ENCODE measurements around the gene DNM2.

DNM2 gene

GRCh38 chr19:10678813-10679212 is 39.1 kb upstream of the DNM2 start:
- peaks cover 57% of the 10 kb centered on the region for H3K79me1 ChIP-seq (replicated peaks; ENCODE audit: low read length, poor library complexity, severe bottlenecking)
- H3K18ac ChIP-seq (ENCODE audit: low read depth in 1 of 2, low read length in 2 of 2), result no peak overlapping the region
- no peak overlapping the region for H3K14ac ChIP-seq (ENCODE audit: low read length in 2 of 2)
- H3K4me3 ChIP-seq (ENCODE audit: insufficient read depth in 1 of 2, low read depth in 1 of 2, low read length in 2 of 2), result no peak overlapping the region
- H2AFZ ChIP-seq (ENCODE audit: low read depth, low read length), result no peak overlapping the region
- no peaks in the 10 kb centered on the region for H3K4me1 ChIP-seq (ENCODE audit: control insufficient read depth, insufficient read depth, low read depth, low read length)
- no peak overlapping the region for H2AK5ac ChIP-seq (ENCODE audit: low read length, severe bottlenecking)
- H3K9me3 ChIP-seq (ENCODE audit: control insufficient read depth, low read length), result no peaks in the 10 kb centered on the region
- no peak overlapping the region for H2BK12ac ChIP-seq (ENCODE audit: low read length in 2 of 2)
- no peak overlapping the region for H2BK120ac ChIP-seq (ENCODE audit: low read depth, low read length)
- no peak overlapping the region for H2BK15ac ChIP-seq (ENCODE audit: low read depth, poor library complexity, severe bottlenecking)
- no peak overlapping the region for H3K9ac ChIP-seq (ENCODE audit: low read length)
- H3K36me3 ChIP-seq (ENCODE audit: control insufficient read depth in 1 of 2, insufficient read depth in 2 of 2, low read depth in 1 of 2, low read length in 2 of 2), result peaks cover 87 to 89% of the 10 kb centered on the region in 2 experiments
- no peak for DNase-seq
- H3K27ac ChIP-seq (ENCODE audit: low read length, poor library complexity, severe bottlenecking), result no peak overlapping the region
- no peak overlapping the region for H4K91ac ChIP-seq (ENCODE audit: low read length)
- H3K4ac ChIP-seq (ENCODE audit: low read depth in 1 of 2, low read length in 2 of 2), result no peak overlapping the region
- H4K8ac ChIP-seq (ENCODE audit: low read length), result no peak overlapping the region
- H3K23ac ChIP-seq (ENCODE audit: low read length in 2 of 2), result no peak overlapping the region
- H2BK5ac ChIP-seq (ENCODE audit: low read depth, low read length, poor library complexity, severe bottlenecking), result no peak overlapping the region
- H3K4me2 ChIP-seq (ENCODE audit: low read length, poor library complexity, severe bottlenecking), result no peak overlapping the region
- WGBS, result 96% methylated on average over 12 of the region's 12 CpGs
- no peaks in the 10 kb centered on the region for H3K27me3 ChIP-seq (ENCODE audit: control insufficient read depth in 1 of 2, insufficient read depth in 1 of 2, low read length in 2 of 2)

- no peak overlapping the region for H3K14ac ChIP-seq (ENCODE audit: low read length in 2 of 2)
- H2AFZ ChIP-seq (ENCODE audit: low read depth, low read length), result no peak overlapping the region
- no peak overlapping the region for H3K27ac ChIP-seq (ENCODE audit: low read length, poor library complexity, severe bottlenecking)
- H3K4me3 ChIP-seq (ENCODE audit: insufficient read depth in 1 of 2, low read depth in 1 of 2, low read length in 2 of 2), result no peak overlapping the region
- no peaks in the 10 kb centered on the region for H3K9me3 ChIP-seq (ENCODE audit: control insufficient read depth, low read length)
- H3K4me2 ChIP-seq (ENCODE audit: low read length, poor library complexity, severe bottlenecking), result no peak overlapping the region
- no peak overlapping the region for H3K18ac ChIP-seq (ENCODE audit: low read depth in 1 of 2, low read length in 2 of 2)
- no peaks in the 10 kb centered on the region for H3K4me1 ChIP-seq (ENCODE audit: control insufficient read depth, insufficient read depth, low read depth, low read length)
- no peak overlapping the region for H3K9ac ChIP-seq (ENCODE audit: low read length)
- no peak overlapping the region for H2BK5ac ChIP-seq (ENCODE audit: low read depth, low read length, poor library complexity, severe bottlenecking)
- H4K8ac ChIP-seq (ENCODE audit: low read length), result no peak overlapping the region
- peaks cover 56% of the 10 kb centered on the region for H3K79me1 ChIP-seq (replicated peaks; ENCODE audit: low read length, poor library complexity, severe bottlenecking)
- no peak overlapping the region for H2BK15ac ChIP-seq (ENCODE audit: low read depth, poor library complexity, severe bottlenecking)
- 98% methylated on average over 18 of the region's 18 CpGs for WGBS
- no peak overlapping the region for H2AK5ac ChIP-seq (ENCODE audit: low read length, severe bottlenecking)
- peaks cover 89 to 92% of the 10 kb centered on the region in 2 experiments for H3K36me3 ChIP-seq (ENCODE audit: control insufficient read depth in 1 of 2, insufficient read depth in 2 of 2, low read depth in 1 of 2, low read length in 2 of 2)
- H3K23ac ChIP-seq (ENCODE audit: low read length in 2 of 2), result no peak overlapping the region
- no peaks in the 10 kb centered on the region for H3K27me3 ChIP-seq (ENCODE audit: control insufficient read depth in 1 of 2, insufficient read depth in 1 of 2, low read length in 2 of 2)
- H2BK12ac ChIP-seq (ENCODE audit: low read length in 2 of 2), result no peak overlapping the region
- no peak for DNase-seq
- no peak overlapping the region for H4K91ac ChIP-seq (ENCODE audit: low read length)
- H2BK120ac ChIP-seq (ENCODE audit: low read depth, low read length), result no peak overlapping the region
- no peak overlapping the region for H3K4ac ChIP-seq (ENCODE audit: low read depth in 1 of 2, low read length in 2 of 2)
These were observed 38.1 kb upstream of the DNM2 start for GRCh38 chr19:10679743-10680142.

GRCh38 chr19:10680545-10681135 is 37.2 kb upstream of the DNM2 start:
- peaks cover 57% of the 10 kb centered on the region for H3K79me1 ChIP-seq (replicated peaks; ENCODE audit: low read length, poor library complexity, severe bottlenecking)

GRCh38 chr19:10681658-10682057 is 36.2 kb upstream of the DNM2 start:
- H4K91ac ChIP-seq (ENCODE audit: low read length), result no peak overlapping the region
- H3K36me3 ChIP-seq (ENCODE audit: control insufficient read depth in 1 of 2, insufficient read depth in 2 of 2, low read depth in 1 of 2, low read length in 2 of 2), result peaks cover 91 to 93% of the 10 kb centered on the region in 2 experiments
- H3K79me1 ChIP-seq (replicated peaks; ENCODE audit: low read length, poor library complexity, severe bottlenecking), result peaks cover 63% of the 10 kb centered on the region
- no peak overlapping the region for H2BK5ac ChIP-seq (ENCODE audit: low read depth, low read length, poor library complexity, severe bottlenecking)
- no peaks in the 10 kb centered on the region for H3K27me3 ChIP-seq (ENCODE audit: control insufficient read depth in 1 of 2, insufficient read depth in 1 of 2, low read length in 2 of 2)
- H2AFZ ChIP-seq (ENCODE audit: low read depth, low read length), result no peak overlapping the region
- no peak overlapping the region for H2BK120ac ChIP-seq (ENCODE audit: low read depth, low read length)
- H3K23ac ChIP-seq (ENCODE audit: low read length in 2 of 2), result no peak overlapping the region
- H3K27ac ChIP-seq (ENCODE audit: low read length, poor library complexity, severe bottlenecking), result no peak overlapping the region
- no peaks in the 10 kb centered on the region for H3K9me3 ChIP-seq (ENCODE audit: control insufficient read depth, low read length)
- 97% methylated on average over 4 of the region's 4 CpGs for WGBS
- no peak overlapping the region for H4K8ac ChIP-seq (ENCODE audit: low read length)
- no peak overlapping the region for H3K4me2 ChIP-seq (ENCODE audit: low read length, poor library complexity, severe bottlenecking)
- no peak overlapping the region for H3K18ac ChIP-seq (ENCODE audit: low read depth in 1 of 2, low read length in 2 of 2)
- no peak overlapping the region for H2BK12ac ChIP-seq (ENCODE audit: low read length in 2 of 2)
- no peak for DNase-seq
- H3K9ac ChIP-seq (ENCODE audit: low read length), result no peak overlapping the region
- H3K4me3 ChIP-seq (ENCODE audit: insufficient read depth in 1 of 2, low read depth in 1 of 2, low read length in 2 of 2), result no peak overlapping the region
- no peak overlapping the region for H3K4ac ChIP-seq (ENCODE audit: low read depth in 1 of 2, low read length in 2 of 2)
- no peak overlapping the region for H3K14ac ChIP-seq (ENCODE audit: low read length in 2 of 2)
- peaks cover 4% of the 10 kb centered on the region for H3K4me1 ChIP-seq (ENCODE audit: control insufficient read depth, insufficient read depth, low read depth, low read length)
- no peak overlapping the region for H2BK15ac ChIP-seq (ENCODE audit: low read depth, poor library complexity, severe bottlenecking)
- H2AK5ac ChIP-seq (ENCODE audit: low read length, severe bottlenecking), result no peak overlapping the region

More at GRCh38 chr19:10680545-10681135, 37.2 kb upstream of the DNM2 start:
- Histone ChIP-seq H3K27ac (ENCODE audit: low read length, poor library complexity, severe bottlenecking) (no peak overlapping the region), H2AK5ac (ENCODE audit: low read length, severe bottlenecking) (no peak overlapping the region), H3K14ac (ENCODE audit: low read length in 2 of 2) (no peak overlapping the region), H3K4me1 (ENCODE audit: control insufficient read depth, insufficient read depth, low read depth, low read length) (no peaks in the 10 kb centered on the region), H2AFZ (ENCODE audit: low read depth, low read length) (no peak overlapping the region), H3K36me3 (ENCODE audit: control insufficient read depth in 1 of 2, insufficient read depth in 2 of 2, low read depth in 1 of 2, low read length in 2 of 2) (peaks cover 86 to 92% of the 10 kb centered on the region in 2 experiments), H3K4me3 (ENCODE audit: insufficient read depth in 1 of 2, low read depth in 1 of 2, low read length in 2 of 2) (no peak overlapping the region), H3K18ac (ENCODE audit: low read depth in 1 of 2, low read length in 2 of 2) (no peak overlapping the region), H3K27me3 (ENCODE audit: control insufficient read depth in 1 of 2, insufficient read depth in 1 of 2, low read length in 2 of 2) (no peaks in the 10 kb centered on the region), H3K4ac (ENCODE audit: low read depth in 1 of 2, low read length in 2 of 2) (no peak overlapping the region), H3K23ac (ENCODE audit: low read length in 2 of 2) (no peak overlapping the region), H3K4me2 (ENCODE audit: low read length, poor library complexity, severe bottlenecking) (no peak overlapping the region), H4K8ac (ENCODE audit: low read length) (no peak overlapping the region), H3K9me3 (ENCODE audit: control insufficient read depth, low read length) (no peaks in the 10 kb centered on the region), H2BK15ac (ENCODE audit: low read depth, poor library complexity, severe bottlenecking) (no peak overlapping the region), H2BK12ac (ENCODE audit: low read length in 2 of 2) (no peak overlapping the region), H3K9ac (ENCODE audit: low read length) (no peak overlapping the region), H2BK5ac (ENCODE audit: low read depth, low read length, poor library complexity, severe bottlenecking) (no peak overlapping the region), H2BK120ac (ENCODE audit: low read depth, low read length) (no peak overlapping the region), H4K91ac (ENCODE audit: low read length) (no peak overlapping the region)
- WGBS, result 94% methylated on average over 15 of the region's 15 CpGs
- no peak for DNase-seq
